CD4-positive, alpha-beta T cell (primary cell): Measurements from ENCODE around the gene CEP112. TPM values are rescaled to one million over a fixed set of nuclear protein-coding genes. Genes with fewer than 3 reads are reported as not detected.
"Not testable (repeated sequence)": the region's sequence is repeated elsewhere in the genome, so short reads cannot be mapped to it uniquely, and the experiment has no call there.

Experiments
- ATAC-seq: fragments of 200-7000 bp; cut with Tn5 transposase; one replicate; pipeline ENCODE4 v1.10.0; 2022; ENCODE audit warnings: mild to moderate bottlenecking; ENCODE audit not compliant: poor library complexity
- CTCF ChIA-PET: fragments of 350-600 bp; sonication (Branson Sonifier 250); formaldehyde crosslinking; loops from one replicate; lab custom pipeline; 2021; ENCODE audit warnings: antibody characterized with exemption, inconsistent platforms; lab: Charles Lee
- POLR2A ChIA-PET: fragments of 350-600 bp; sonication (Branson Sonifier 250); formaldehyde crosslinking; loops from one replicate; lab custom pipeline; 2021; ENCODE audit warnings: antibody characterized with exemption, inconsistent platforms; lab: Charles Lee
- DNase-seq, 14 experiments: peaks; one replicate each; pipeline ENCODE4 v3.0.0-alpha.2; 2013 to 2020; ENCODE audit warnings: mixed read lengths in 2 of 14
- H3K27ac ChIP-seq, 2 donors: one replicate each; pipeline versions ENCODE4 v1.5.1 to v1.7.0; 2013; ENCODE audit warnings: low read length in 2 of 2, low read depth in 1 of 2, mild to moderate bottlenecking in 1 of 2
- H3K27me3 ChIP-seq, 2 experiments: 1 replicate in 1 of 2; 2 replicates in 1 of 2; pipeline versions ENCODE4 v1.6.1 to v1.7.0; 2013; ENCODE audit warnings: low read length in 2 of 2, control low read depth in 1 of 2, mild to moderate bottlenecking in 1 of 2, moderate library complexity in 1 of 2; ENCODE audit not compliant: insufficient read depth in 2 of 2, control insufficient read depth in 1 of 2
- H3K36me3 ChIP-seq: one replicate; pipeline ENCODE4 v1.6.1; 2013; ENCODE audit warnings: low read length, control low read depth; ENCODE audit not compliant: insufficient read depth
- H3K4me1 ChIP-seq: one replicate; pipeline ENCODE4 v1.6.1; 2013; ENCODE audit warnings: low read length, control low read depth; ENCODE audit not compliant: insufficient read depth
- H3K4me3 ChIP-seq: one replicate; pipeline ENCODE4 v1.5.1; 2013; ENCODE audit warnings: mild to moderate bottlenecking, low read length, moderate library complexity
- H3K9me3 ChIP-seq, 2 experiments: 1 replicate in 1 of 2; 2 replicates in 1 of 2; pipeline versions ENCODE4 v1.6.1 to v1.7.0; 2013; ENCODE audit warnings: low read length in 2 of 2, mild to moderate bottlenecking in 2 of 2, control low read depth in 1 of 2, moderate library complexity in 1 of 2; ENCODE audit not compliant: control insufficient read depth in 1 of 2, insufficient read depth in 1 of 2
- H3K27ac Mint-ChIP-seq: one replicate; pipeline ENCODE4 v1.8.0; 2020; ENCODE audit warnings: mixed read lengths
- H3K27me3 Mint-ChIP-seq: one replicate; pipeline ENCODE4 v1.8.0; 2021; ENCODE audit warnings: mixed read lengths
- H3K36me3 Mint-ChIP-seq: one replicate; pipeline ENCODE4 v1.8.0; 2021; ENCODE audit warnings: low read depth, mixed read lengths
- H3K4me1 Mint-ChIP-seq: one replicate; pipeline ENCODE4 v1.8.0; 2021; ENCODE audit warnings: low read depth, mixed read lengths
- H3K4me3 Mint-ChIP-seq: one replicate; pipeline ENCODE4 v1.8.0; 2020; ENCODE audit warnings: mild to moderate bottlenecking, mixed read lengths
- H3K9me3 Mint-ChIP-seq: one replicate; pipeline ENCODE4 v1.8.0; 2020; ENCODE audit warnings: mixed read lengths
- CTCF ChIP-seq: fragments of 200-600 bp; IDR thresholded peaks from one replicate; pipeline ENCODE4 v1.8.0; 2022; ENCODE audit warnings: antibody characterized with exemption, mild to moderate bottlenecking
- intact Hi-C, 2 experiments: fragments of 100-400 bp; cut with DNase I in 1 of 2; cut with micrococcal nuclease in 1 of 2; formaldehyde crosslinking; loops; one replicate each; pipeline versions ENCODE4 v1.15.1 to v1.9.0; 2023 to 2025; cut with DNase I, micrococcal nuclease
- total RNA-seq, 174 experiments: library from RNA in 2 of 174; stranded (reverse) in 2 of 174; gene quantifications; one replicate each; pipeline ENCODE4 v1.2.3 and lab custom pipeline; 2021 to 2026

CEP112 gene
- total RNA-seq, 2 experiments from 2014 or later = 1.6 to 2.2 TPM

GRCh38 chr17:65833214-65833613, 358.7 kb downstream of the CEP112 start:
- no peak overlapping the region for H3K4me3 Mint-ChIP-seq

GRCh38 chr17:65830356-65830755, 361.6 kb downstream of the CEP112 start:
- no peak for TF ChIP-seq CTCF
- no peaks in the 10 kb centered on the region for H3K4me1 Mint-ChIP-seq
- Histone ChIP-seq H3K4me3 (no peak overlapping the region), H3K27ac (no peak overlapping the region), H3K36me3 (no peaks in the 10 kb centered on the region), H3K27me3 (no peaks in the 10 kb centered on the region), H3K4me1 (no peaks in the 10 kb centered on the region), H3K9me3 (peaks cover 6 to 12% of the 10 kb centered on the region in 2 experiments)
- H3K27ac Mint-ChIP-seq = no peak overlapping the region
- DNase-seq (no peak), ATAC-seq (no peak)
- intact Hi-C loops = no loop called here
- H3K36me3 Mint-ChIP-seq = peaks cover 26% of the 10 kb centered on the region
- peaks cover 30% of the 10 kb centered on the region for H3K9me3 Mint-ChIP-seq
- ChIA-PET CTCF (no interaction called here), POLR2A (no interaction called here)
- peaks cover 5% of the 10 kb centered on the region for H3K27me3 Mint-ChIP-seq
- no peak overlapping the region for H3K4me3 Mint-ChIP-seq

More at GRCh38 chr17:65833214-65833613, 358.7 kb downstream of the CEP112 start:
- ATAC-seq (no peak), DNase-seq (no peak)
- POLR2A ChIA-PET = no interaction called here
- intact Hi-C loops = no loop called here
- Histone ChIP-seq H3K4me3 (no peak overlapping the region), H3K4me1 (no peaks in the 10 kb centered on the region), H3K27me3 (no peaks in the 10 kb centered on the region), H3K9me3 (peaks cover 12 to 16% of the 10 kb centered on the region in 2 experiments), H3K27ac (no peak overlapping the region), H3K36me3 (no peaks in the 10 kb centered on the region)
- no peak for TF ChIP-seq CTCF
- H3K9me3 Mint-ChIP-seq = peaks cover 32% of the 10 kb centered on the region
- CTCF ChIA-PET = no interaction called here
- H3K36me3 Mint-ChIP-seq = peaks cover 26% of the 10 kb centered on the region
- H3K4me1 Mint-ChIP-seq = no peaks in the 10 kb centered on the region
- H3K27ac Mint-ChIP-seq = no peak overlapping the region
- H3K27me3 Mint-ChIP-seq = peaks cover 5% of the 10 kb centered on the region

- H3K4me3 Mint-ChIP-seq, H3K36me3 Mint-ChIP-seq, intact Hi-C loops, H3K4me3 ChIP-seq, H3K27me3 Mint-ChIP-seq, H3K36me3 ChIP-seq, POLR2A ChIA-PET, H3K9me3 Mint-ChIP-seq, H3K4me1 ChIP-seq, H3K27ac ChIP-seq, H3K27ac Mint-ChIP-seq, CTCF ChIA-PET, H3K27me3 ChIP-seq, DNase-seq, ATAC-seq, H3K9me3 ChIP-seq, H3K4me1 Mint-ChIP-seq: not testable (repeated sequence)
These were observed 365.4 kb downstream of the CEP112 start for GRCh38 chr17:65826577-65826976.

- no peaks in the 10 kb centered on the region for H3K36me3 Mint-ChIP-seq
- no peak for DNase-seq
- Histone ChIP-seq H3K4me1 (no peaks in the 10 kb centered on the region), H3K9me3 (no peaks in the 10 kb centered on the region), H3K27ac (no peak overlapping the region), H3K27me3 (no peaks in the 10 kb centered on the region), H3K4me3 (no peak overlapping the region), H3K36me3 (no peaks in the 10 kb centered on the region)
- no peak overlapping the region for H3K27ac Mint-ChIP-seq
- no peaks in the 10 kb centered on the region for H3K4me1 Mint-ChIP-seq
- no peak for ATAC-seq
- intact Hi-C loops = no loop called here
- no peak overlapping the region for H3K4me3 Mint-ChIP-seq
- H3K27me3 Mint-ChIP-seq = no peaks in the 10 kb centered on the region
- H3K9me3 Mint-ChIP-seq = no peaks in the 10 kb centered on the region
- no peak for TF ChIP-seq CTCF
- ChIA-PET CTCF (no interaction called here), POLR2A (no interaction called here)
These were observed 367.0 kb downstream of the CEP112 start for GRCh38 chr17:65824901-65825300.
